HG02623 (cell line): ENCODE data around the gene PRPF4.

Experiments used
- ATAC-seq: cut with Tn5 transposase; IDR thresholded peaks from one replicate; pipeline ENCODE4 v1.9.1; 2021; ENCODE audit warnings: moderate library complexity; ENCODE audit not compliant: unreplicated experiment

The PRPF4 gene

GRCh38 chr9:113310538-113310937 is 35.1 kb downstream of the PRPF4 start:
- no peak for ATAC-seq

- no peak for ATAC-seq
These were observed 36.5 kb downstream of the PRPF4 start for GRCh38 chr9:113311961-113312360.

DNA sequence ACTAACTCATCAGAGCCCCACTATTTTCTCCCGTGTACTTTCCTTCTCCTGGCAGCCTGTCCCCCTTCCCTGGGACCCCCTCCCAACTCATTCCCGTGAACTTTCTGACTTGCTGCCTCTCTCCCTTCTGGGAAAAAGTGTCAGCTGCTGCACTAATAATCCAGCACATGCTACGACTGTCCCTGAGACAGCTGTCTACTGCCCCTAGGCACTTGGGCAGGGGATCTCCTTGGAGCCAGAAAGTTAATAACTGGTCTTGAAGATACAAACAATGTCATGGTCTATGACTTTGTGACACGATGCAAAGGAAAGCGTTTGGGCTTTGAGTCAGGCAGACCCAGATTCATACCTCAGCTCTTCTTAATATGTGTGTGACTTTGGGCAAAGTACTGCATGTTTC is 37.8 kb downstream of the PRPF4 start:
- no peak for ATAC-seq

- ATAC-seq: no peak
These were observed 39.8 kb downstream of the PRPF4 start for GRCh38 chr9:113315231-113315630.

- ATAC-seq: no peak
These were observed 40.6 kb downstream of the PRPF4 start for GRCh38 chr9:113316030-113316429.

GRCh38 chr9:113317777-113318176 is 42.3 kb downstream of the PRPF4 start:
- ATAC-seq: no peak

DNA sequence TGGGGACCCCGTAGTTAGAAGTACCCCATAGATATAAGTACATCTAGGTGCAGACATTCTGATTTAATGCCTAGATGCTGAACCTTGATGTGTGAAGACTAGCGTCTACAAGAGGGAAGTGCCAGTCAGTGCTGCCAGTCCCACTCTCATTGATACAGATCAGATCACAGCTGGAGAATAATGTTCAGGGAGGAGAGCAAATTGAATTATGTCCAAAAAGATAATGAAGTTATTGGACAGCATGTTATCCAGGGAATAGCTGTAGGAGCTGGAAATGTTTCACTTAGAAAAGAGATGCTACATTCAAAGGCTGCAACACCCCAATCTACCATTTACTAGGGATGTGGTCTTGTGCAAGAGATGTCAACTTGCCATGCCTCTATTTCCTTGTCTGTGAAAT is 43.6 kb downstream of the PRPF4 start:
- no peak for ATAC-seq

- no peak for ATAC-seq
These were observed 44.6 kb downstream of the PRPF4 start for GRCh38 chr9:113320051-113320450.

DNA sequence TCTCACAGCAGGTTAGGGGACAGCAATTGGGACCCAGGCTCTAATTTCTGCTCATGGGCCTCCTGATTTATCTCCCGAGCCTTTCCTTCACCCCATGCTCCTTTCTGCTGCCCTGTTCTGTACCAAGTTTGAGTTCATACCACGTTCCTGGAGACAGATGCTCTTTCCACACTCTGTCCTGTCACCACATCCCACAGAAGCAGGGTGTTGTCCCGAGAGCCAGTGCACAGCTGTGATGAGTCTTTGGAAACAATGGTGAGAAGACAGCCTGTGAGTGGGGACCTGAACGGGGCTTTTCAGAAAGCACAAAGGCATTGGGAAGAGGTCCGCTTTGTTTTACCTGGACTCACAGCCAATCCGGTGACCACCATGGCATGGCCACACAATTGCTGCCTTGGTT is 47.2 kb downstream of the PRPF4 start:
- no peak for ATAC-seq

GRCh38 chr9:113326230-113326629 is 50.8 kb downstream of the PRPF4 start:
- no peak for ATAC-seq

- no peak for ATAC-seq
These were observed 52.8 kb downstream of the PRPF4 start for GRCh38 chr9:113328045-113328782.

DNA sequence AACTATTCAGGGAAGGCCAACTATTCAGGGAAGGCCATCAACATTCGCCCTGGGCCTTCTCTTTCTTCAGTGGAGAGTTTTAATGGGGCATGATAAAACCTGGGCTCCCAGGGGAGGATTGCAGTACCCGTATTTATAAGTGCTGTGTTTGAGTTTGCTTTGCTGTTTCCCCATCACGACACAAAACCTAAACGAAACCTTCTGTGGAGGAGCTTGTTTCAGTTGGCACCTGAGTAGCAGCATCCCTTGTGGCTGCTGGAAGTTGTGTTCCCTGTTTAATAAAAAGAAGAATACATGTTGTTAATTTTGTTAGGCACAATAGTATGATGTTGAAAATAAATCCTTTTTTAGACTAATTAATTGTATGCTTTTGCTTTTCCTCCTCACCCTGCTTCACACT is 56.3 kb downstream of the PRPF4 start:
- ATAC-seq: no peak

DNA sequence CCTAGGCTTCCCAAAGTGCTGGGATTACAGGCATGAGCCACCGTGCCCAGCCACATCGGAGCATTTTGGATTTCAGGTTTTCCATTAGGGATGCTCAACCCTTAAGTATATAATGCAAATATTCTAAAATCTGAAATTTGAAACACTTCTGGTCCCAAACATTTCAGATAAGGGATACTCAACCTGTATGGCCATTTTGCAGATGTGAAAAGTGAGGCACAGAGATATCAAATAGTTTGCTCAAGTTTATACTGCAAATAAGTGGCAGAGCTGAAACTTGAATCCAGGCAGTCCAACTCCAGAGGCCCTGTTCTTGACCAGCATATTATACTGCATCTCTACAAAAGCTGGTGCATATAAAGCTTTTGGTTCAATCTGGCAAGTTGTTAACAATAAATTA is 62.3 kb downstream of the PRPF4 start:
- ATAC-seq: no peak

- peak; percentile 99 for ATAC-seq
These were observed 64.7 kb downstream of the PRPF4 start, which contains the start of gene WDR31 for GRCh38 chr9:113340011-113340699. Gene WDR31, minus strand, starts transcription at chr9:113340275. Its CDS starts 8,253 bp downstream, at chr9:113332022.

GRCh38 chr9:113341712-113342410 is 66.4 kb downstream of the PRPF4 start:
- ATAC-seq: no peak
